HG03045 (cell line): ENCODE measurements around the gene CCDC171.
"Not testable (repeated sequence)": the region's sequence is repeated elsewhere in the genome, so short reads cannot be mapped to it uniquely, and the experiment has no call there.

ENCODE experiments used
- ATAC-seq: cut with Tn5 transposase; IDR thresholded peaks from one replicate; pipeline ENCODE4 v1.9.1; 2021; ENCODE audit warnings: mild to moderate bottlenecking, moderate library complexity; ENCODE audit not compliant: unreplicated experiment

CCDC171 gene

DNA sequence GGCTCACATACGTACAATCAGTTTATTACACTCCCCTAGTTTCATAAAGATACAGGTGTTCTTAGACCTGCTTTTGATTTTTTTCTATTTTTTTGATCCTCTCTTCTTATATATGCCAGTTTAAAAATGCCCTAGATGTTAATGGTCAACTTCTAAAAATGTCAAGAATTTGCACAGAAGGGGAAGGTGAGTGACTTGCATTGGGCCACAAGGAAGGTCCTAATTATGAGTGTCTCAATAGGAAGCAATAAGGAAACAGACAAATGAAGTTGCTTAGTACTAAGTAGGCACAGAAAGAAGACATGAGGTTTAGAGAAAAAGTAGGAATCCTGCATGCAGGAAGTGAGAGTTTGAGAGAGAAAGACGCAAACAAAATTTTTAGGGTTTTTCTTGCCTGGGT, 3.2 kb upstream of the CCDC171 start:
- no peak for ATAC-seq

DNA sequence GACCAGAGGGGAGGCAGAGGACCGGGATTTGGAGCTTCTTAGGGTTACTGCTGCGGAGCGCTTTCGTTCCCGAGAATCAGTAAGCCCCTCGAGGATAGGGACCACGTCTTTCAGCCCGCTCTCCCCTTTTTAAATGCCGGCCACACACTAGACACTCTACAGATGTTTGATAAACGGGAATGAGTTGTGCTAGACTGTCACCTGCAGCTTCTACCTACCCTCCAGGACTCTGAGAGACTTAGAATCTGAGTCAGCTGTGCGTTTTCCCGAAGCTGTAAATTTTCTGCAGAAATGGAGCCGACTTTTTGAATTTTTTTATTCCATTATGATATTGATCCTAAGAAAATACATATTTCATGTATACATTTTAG, 670 bp downstream of the CCDC171 start:
- peak; percentile 23 for ATAC-seq

DNA sequence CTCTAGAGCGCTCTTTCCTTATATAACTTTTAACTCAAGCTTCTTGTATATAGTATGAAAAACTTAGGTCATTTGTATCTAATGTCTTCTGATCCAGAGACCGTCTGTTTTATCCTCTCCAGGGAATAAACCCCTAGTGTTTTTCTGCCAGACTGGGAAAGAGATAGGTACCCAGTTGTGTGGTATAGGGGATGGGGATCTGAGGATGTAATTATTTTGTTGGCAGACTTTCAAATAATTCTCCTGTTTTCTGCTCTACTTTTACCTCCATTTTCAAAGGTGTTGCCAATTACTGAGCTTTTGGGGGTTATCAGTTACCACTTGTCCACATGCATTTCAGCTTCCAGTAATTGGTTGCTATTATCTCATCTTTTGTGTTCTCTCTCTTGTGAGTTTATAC, 17.9 kb downstream of the CCDC171 start:
- no peak for ATAC-seq

DNA sequence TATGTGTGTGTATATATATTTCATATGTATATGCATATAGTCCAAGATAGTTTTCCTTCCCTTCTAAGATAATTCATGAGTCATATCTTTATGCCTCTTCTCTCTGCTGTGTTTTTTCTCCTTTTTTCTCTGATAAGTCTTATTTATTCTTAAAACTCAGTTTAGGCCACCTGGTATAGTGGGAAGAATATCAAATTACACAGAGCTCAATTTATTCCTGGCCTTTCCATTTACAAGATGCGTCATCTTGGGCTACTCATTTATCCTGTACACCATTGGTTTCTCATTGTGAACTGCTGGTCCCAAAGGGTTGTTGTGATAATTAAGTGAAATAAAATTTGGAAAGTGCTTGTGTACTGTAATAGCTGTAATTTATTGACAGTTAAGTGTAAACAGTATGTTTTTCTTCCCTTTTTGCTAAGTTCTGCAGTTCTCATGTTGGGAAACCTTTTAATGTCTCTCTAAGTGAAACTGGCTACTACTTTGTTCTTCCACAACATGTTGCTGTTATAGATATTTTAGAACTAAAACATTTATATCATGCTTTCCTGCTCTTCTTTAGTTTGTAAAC, 19.4 kb downstream of the CCDC171 start:
- no peak for ATAC-seq

DNA sequence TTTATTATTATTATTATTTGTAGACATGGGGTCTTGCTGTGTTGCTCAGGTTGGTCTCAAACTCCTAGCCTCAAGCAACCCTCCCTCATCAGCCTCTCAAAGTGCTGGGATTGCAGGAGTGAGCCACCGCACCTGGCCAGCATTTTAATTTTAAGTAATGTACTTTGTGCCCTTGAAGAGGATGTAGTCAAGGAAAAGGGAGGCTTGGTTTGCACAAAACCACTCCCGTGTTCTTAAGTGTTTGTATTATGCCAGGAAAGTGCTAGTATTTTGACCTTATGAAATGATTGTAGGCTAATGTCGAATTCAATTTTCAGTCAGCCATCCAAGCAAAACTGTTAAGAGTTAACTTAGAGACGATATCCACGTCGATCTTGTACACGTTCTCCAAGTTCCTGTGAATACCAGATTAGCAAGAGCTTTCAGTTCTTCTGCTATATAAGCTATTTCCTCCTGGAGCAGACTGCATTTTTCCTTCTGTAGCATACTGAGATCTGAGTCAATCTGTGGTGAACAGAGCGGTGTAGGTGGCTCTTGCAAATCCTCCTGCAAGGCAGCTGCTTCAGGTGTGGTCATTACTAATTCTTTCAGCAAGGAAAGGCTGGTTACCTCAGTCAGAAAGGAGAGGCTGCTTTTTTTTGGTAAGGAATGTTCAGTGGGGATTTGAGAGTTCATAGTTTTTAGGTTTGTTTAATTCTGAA, 23.7 kb downstream of the CCDC171 start:
- no peak for ATAC-seq

DNA sequence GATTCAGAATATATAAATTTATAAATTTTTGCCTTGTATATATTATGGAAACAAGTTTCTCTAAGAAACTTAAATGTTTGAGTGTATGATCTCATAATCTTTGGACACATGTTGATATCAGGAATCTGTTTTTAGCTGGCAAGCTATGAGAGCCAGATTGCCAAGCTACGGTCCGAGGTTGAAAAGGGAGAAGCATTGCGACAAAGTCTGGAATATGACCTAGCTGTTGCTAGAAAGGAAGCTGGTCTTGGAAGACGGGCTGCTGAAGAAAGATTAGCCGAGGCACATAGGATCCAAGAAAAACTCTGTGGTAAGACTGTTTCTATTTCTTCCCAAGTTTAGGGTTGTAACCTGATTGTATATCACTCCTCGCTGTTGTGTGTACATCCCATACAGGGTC, 25.9 kb downstream of the CCDC171 start:
- ATAC-seq, result no peak

DNA sequence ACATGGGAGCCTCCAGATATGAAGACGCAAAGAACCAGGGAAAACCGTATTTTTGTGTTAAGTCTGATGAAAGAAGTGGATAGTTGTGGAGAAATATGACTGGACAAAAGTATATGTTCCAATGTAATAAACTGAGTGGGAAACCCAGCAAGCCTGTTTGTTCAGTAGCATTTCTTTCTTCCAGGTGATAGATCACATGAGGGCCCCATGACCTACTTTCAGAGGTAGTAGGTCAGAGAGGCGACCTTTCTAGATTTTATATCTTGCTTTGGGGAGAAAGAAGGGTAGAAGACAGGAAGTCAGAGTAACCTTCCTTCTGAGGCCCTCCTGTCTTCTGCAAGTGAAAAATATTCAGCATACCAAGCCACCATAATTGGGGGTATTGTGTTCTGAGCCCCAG, 31.5 kb downstream of the CCDC171 start:
- no peak for ATAC-seq

DNA sequence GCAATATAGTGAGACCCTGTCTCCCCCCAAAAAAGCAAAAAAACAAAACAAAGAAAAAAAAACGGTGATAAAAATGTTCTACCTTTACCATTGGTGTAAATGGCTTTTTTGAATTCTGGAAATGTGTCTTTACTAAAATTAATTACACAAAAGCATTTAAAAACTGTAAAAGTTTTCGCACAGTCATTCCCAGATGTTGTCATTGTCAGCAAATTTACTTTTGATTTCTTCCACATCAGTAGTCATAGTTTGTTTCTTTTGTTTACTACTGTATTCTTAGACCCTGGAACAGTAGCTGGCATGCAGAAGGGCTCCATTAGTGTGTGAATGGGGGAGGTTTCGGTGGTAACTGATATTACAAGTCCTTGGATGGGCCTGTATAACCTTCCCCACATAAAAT, 39.5 kb downstream of the CCDC171 start:
- ATAC-seq, result no peak

DNA sequence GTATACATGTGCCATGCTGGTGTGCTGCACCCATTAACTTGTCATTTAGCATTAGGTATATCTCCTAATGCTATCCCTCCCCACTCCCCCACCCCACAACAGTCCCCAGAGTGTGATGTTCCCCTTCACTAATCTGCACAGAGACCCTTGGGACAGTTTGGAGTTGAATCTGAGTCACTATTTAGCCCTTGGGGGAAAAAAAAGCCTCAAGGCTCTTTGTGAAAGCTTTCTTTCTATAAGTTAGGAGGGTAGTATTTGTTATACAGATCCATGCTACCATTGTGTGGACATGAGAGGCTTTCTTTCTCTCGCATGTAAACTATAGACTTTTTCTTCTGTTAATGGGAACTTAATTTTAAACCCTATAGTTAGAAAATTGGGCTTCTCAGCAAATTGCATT, 40.1 kb downstream of the CCDC171 start:
- ATAC-seq, result not testable (repeated sequence)

DNA sequence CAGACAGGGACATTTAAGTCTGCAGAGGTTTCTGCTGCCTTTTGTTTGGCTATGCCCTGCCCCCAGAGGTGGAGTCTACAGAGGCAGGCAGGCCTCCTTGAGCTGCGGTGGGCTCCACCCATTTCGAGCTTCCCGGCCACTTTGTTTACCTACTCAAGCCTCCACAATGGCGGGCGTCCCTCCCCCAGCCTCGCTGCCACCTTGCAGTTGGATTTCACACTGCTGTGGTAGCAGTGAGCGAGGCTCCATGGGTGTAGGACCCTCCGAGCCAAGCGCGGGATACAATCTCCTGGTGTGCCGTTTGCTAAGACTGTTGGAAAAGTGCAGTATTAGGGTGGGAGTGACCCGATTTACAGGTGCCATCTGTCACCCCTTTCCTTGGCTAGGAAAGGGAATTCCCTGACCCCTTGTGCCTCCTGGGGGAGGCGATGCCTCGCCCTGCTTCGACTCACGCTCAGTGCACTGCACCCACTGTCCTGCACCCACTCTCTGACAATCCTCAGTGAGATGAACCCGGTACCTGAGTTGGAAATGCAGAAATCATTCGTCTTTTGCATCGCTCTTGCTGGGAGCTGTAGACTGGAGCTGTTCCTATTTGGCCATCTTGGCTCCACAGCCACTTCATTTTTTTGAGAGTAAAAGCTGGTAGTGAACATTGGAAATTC, 48.0 kb downstream of the CCDC171 start:
- ATAC-seq, result not testable (repeated sequence)

DNA sequence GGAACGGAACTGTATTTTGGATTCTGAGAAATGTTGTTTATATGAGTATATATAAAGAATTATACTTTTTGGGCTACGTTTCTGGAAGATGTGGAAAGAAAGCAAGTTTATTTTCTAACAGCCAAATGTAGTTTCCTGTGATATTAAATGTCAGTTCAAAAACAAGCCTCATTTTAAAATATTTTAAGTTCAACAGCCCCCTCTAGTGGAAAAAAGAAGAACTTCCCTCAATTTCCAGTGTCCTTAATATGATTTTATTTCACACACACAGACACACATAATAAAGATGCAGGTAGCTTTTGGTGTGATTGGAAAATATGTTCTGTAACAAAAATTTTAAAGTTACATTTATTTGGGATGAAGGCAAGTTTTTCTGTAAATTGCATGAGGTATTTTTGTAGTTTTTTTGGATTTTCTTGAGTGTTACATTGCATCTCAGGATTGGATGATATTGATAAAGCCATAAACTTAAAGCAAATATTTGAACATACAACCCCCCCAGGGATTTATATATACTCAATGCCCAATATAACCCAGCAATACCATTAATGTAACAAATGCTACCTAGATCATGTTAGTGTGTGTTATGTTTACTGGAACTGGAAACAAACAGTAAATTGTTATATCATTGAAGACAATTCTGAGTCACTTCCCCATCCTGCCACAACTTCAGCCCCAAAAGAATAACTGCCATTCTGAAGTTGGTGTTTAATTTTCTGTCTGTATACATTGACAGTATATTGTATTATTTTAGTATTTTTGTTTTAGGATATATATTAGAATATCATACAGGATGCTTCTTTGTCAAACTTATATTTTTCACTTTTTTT, 54.0 kb downstream of the CCDC171 start:
- ATAC-seq, result no peak

DNA sequence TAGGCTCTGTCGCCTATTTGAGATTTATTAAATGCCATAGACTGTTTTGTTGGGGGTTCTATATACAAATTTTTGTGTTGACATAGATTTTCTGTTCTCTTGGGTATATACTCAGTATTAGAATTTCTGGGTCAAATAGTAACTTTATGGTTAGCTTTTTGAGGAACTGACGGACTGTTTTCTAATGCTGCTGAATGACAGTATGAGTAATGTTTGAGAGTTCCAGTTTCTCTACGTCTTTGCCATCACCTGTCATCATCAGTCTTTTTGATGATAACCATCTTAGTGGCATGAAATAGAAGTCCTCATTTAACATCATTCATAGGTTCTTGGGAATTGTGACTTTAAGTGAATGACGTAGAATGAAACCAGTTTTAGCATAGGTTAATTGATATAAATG, 60.1 kb downstream of the CCDC171 start:
- no peak for ATAC-seq

DNA sequence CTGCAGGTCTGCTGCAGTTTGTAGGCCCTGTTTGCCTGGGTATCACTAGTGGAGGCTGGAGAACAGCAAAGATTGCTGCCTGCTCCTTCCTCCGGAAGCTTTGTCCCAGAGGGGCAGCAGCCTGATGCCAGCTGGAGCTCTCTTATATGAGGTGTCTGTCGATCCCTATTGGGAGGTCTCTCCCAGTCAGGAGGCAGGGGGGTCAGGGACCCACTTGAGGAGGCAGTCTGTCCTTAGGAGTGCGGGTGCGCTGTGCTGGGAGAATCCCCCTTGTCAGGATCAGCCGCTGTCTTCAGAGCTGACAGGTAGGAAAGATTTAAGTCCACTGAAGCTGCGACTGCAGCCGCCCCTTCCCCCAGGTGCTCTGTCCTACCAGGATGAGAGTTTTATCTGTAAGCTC, 64.9 kb downstream of the CCDC171 start:
- ATAC-seq, result no peak

DNA sequence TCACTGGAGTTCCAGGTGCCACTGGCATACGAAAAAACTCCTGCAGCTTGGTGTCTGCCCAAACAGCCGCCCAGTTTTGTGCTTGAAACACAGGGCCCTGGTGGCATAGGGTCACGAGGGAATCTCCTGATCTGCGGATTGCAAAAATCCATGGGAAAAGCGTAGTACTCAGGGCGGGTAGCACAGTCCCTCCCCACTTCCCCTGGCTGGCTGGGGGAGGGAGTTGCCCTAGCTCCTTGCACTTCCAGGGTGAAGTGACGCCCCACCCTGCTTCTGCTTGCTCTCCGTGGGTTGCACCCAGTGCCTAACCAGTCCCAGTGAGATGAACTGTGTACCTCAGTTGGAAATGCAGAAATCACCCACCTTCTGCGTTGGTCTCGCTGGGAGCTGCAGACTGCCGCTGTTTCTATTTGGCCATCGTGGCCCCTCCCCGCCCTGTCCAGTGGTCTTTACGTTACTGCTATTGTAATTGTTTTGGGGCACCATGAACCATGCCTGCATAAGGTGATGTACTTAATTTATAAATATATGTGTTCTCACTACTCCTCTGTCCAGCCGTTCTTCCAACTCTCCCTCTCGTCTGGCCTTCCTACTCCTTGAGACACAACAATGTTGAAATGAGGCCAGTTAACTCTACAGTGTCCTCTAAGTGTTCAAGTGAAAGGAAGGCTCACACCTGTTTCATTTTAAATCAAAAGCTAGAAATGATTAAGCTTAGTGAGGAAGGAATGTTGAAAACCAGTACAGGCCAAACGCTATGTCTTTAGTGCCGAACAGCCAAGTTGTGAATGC, 65.9 kb downstream of the CCDC171 start:
- ATAC-seq, result no peak

DNA sequence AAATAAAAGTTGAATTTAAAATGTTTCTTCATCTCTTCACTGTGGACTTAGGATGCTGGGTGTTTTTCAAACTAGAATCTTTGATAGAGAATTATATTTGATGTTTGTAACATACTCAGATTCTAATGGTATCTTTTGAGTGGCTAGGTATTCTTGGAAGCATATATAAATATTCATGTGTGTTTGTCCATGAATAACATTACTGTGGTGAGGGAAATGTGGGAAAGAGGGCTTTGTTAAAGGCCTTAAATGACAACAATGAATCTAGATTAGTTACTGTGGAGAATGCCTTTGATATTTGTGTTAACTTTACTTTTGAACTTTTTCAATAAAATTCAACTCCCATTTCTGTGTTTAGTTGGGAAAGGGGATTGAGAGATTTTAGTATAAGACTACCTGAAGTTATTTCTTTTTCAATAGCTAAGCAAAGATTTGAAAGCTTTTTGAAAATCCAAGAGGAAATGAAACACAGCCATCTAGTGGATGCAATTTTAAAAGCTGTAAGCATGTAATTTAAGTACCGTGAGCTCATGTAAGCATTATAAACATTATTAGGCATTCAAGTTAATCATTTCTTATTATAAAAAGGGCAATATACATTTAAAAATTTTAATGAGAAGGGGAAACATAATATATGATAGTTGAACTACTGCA, 69.6 kb downstream of the CCDC171 start:
- no peak for ATAC-seq

DNA sequence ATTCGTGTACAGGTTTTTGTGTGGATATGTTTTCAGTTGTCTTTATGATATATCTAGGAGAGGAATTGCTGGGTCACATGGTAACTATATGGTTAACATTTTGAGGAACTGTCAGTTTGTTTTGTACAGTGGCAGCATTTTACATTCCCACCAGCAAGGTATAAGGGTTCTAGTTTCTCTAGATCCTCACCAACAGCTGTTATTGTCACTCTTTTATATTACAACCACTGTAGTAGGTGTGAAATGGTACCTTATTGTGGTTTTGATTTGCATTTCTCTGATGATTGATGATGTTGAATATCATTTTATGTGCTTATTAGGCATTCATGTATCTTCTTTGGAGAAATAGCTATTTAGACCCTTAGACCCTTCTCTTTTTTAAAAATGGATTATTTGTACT, 82.9 kb downstream of the CCDC171 start:
- no peak for ATAC-seq

DNA sequence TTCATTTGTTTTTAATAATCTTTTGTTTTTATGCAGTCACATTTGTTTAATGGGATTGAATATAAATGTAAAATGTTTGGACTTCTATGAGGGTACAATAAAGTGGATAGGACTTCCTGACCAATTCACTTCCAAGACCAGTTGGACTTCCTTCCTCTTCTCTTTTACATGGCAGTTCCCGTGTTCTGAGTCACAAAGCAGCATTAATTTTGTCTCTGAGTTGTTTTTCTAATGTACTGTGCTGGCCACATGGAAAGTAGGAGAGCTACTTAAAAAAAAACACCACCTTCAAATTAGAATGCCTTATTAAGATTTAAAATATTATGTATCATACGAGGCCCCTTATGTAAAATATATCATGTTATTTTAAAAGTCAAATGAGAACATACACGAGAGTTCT, 87.3 kb downstream of the CCDC171 start:
- no peak for ATAC-seq

DNA sequence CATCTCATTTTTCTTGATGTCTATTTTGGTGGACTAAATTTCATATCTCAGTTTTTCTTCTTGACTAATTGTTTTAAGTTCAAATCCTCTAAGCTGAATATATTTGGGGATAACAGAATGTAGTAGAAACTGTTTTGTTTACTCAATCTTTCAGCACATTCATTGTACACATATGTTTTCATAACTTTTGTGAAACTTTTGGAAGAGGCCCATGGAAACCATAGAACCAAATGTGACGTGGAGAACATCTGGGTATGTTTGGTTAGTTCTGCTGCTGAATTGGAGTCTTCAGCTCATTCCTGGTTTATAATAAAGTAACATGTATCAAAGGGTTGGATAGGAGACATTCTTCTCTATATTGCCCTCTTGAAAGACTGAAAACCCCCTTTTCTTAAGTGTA, 88.4 kb downstream of the CCDC171 start:
- no peak for ATAC-seq

DNA sequence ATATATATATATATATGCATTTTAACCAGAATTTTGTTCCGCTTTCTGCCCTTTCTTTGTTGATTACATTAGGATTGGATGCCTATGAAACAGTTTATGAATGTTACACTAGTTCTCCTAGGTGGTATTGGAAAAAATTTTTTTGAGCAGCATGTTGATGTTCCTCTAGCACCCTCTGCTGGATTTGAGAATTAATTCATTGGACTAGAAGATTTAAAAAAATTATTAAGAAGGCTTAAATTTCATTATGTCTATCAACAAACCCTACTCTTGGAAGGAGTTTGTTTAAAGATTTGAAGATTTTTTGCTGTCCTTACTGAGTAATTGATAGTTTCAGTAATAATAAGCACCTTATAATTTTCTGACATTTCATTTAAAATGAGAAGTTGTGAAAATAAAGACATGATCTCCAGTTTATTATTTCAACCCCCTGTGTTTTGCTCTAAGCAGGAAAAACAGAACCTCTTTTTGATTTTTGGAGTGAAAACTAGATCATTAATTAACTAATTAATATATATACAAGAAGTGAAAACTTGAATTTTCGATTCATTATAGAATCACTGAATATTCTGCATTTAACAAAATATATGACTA, 89.6 kb downstream of the CCDC171 start:
- no peak for ATAC-seq

DNA sequence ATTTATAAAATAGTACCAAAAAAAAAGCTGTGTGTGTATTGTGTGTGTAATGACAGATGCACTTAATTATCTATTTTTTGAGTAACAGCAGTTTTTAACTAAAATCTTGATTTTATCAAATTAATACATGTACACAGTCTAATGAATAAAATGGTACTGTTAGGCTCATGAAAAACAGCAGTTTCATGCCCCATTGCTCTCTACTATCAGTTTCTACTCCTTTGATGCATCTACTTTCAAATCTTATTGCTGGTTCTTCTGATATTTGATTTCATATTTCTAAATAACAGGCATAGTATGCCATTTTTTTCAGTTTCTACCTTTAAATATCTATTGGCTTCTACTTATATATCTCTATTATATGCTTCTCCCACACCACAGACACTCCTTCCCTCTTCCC, 117.4 kb downstream of the CCDC171 start:
- ATAC-seq, result no peak
